DMS114 treated with DMSO at 0.1 percent for 48 hours (cell line): ENCODE results near the gene LYPD6B.

Experiments used
- DNase-seq: peaks from one replicate; lab custom pipeline; 2025; ENCODE audit not compliant: unreplicated experiment; lab: John Stamatoyannopoulos, UW

LYPD6B gene

DNA sequence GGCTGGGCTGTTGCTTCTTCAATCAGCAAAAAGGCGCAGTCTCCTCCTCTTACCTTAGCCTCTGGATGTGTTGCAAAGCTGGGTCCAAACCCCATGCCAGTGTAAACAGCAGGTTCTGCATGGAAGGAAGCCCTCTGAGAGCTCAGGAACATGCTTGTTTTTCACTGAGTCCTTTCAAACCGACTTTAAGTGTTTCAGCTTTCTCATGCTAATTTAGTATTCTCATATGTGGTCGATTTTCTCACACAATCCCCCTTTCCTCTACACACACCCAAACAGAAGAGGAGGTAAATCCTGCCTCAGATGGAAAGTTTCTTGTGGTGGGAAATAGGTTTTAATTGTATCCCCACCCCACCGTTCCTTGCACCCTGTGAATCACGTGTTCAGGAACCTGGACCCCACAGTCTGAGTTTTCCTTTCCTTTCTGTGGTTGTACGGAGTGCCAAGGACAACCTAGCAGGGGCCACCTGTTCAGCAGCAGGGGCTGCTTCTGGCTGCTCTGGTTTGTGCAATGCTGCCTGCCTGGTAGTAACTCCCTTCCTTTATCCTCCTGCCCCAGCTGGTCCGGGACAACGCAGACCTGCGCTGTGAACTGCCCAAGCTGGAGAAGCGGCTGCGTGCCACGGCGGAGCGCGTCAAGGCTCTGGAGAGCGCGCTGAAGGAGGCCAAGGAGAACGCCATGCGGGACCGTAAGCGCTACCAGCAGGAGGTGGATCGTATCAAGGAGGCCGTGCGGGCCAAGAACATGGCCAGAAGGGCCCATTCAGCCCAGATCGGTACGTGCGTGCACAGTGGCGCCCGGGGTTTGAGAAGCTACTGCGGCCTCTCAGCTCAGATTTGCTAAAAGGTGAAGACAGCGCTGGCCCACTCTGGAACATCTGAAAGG, 28.7 kb upstream of the LYPD6B start:
- no peak for DNase-seq

DNA sequence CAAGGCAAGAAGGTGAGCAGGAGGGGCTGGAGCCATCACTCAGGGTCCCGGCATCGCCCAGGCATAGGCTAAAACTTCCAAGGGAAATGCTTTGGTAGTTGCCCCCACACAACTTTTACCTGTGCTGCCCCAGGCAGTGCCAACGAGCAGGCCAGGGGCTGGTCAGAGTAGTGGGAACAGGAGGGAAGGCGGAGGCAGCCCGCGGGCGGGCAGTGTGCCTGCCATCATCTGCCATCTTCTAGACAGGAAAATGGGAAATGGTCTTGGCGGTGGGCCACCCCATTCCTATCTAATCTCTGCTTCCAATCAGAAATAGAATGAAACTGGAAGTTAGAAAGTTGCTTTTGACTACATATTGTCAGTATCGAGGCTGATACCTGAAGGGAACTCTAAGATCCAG, 26.0 kb upstream of the LYPD6B start:
- DNase-seq, result no peak

DNA sequence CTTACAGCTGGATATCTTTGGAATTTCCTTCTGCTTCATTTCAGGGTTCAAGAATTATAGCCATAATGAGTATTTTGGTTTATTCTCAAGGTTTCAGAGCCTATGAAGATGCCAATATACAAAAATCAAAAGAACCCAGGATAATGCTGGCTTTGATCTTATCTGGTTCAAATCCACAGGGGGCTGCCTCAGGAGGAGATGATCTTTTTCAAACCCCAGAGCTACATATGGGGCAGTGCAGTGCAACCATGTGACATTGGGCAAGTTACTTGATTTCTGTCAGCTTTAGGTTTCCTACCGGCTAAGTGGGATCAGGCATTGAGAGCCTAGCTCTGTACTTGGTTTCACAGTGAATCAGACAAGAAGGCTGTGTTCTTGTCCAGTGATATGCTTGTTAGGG, 23.0 kb upstream of the LYPD6B start:
- no peak for DNase-seq

DNA sequence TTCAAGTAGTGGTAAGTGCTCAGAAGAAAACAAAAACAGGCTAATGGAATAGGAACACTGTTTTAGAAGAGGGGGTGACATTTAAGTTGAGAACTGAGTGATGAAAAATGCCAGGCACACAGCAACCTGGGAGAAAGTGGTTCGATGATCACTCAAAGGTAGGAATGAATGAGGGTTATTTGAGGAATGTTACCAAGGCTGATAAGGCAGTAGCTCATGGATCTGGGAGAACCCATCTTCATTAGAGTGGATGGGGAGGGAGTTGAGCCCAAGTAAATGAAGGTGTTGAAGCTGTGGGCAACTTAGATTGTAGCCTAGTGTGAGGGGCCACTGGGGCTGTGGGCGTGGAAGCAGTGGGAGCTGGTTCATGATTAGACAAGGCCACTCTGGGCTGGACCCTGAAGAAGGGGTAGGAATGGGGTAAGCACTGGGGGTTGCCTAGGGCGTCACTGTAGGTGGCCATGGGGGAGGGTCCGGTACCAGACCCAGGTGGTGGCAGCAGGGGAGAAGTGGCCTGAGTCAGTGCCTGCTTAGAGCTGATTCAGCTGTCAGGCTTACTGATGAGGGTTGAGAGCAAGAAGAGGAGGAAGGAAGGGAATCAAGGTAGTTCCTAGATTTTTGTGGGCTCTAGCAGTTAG, 22.5 kb upstream of the LYPD6B start:
- no peak for DNase-seq

DNA sequence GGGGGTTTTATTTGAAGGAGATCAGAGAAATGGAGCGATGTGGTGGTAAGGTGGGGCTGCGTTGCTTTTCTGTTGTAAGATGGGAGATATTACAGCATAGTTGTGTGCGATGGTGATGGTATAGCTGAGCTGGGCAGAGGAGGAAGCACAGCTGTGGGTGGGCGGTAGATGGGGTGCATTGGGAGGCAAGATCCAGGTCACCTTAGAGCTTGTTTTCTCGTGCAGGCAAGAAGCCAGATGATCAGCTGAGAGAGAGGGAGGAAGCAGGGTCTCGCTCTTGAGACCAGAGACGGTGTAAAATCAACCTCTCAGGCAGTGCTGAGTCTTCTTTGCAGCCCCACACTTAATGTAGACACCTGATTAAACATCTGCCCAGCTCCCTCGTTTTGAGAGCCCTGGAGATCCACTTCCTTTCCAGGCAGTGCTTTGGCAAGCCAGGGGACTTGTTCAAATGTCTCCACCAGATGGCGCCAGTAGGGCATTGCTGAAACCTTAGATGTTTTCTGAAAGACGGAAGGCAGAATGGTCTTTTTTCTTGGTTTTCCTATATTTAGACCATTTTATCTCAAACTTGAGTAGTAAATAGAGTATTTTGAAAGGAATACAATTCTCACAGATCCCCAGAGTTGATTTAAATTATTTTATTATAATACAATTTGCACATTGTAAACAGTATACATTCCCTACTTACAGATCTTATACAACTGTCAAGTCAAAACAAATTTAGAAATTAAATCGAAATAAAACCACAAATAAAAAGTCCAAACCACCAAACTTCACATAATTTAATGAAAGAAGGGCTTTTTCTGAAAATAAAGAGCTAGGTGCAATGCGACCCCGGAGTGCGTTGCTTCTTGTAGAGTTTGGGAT, 21.1 kb upstream of the LYPD6B start:
- peak; percentile 28 for DNase-seq

DNA sequence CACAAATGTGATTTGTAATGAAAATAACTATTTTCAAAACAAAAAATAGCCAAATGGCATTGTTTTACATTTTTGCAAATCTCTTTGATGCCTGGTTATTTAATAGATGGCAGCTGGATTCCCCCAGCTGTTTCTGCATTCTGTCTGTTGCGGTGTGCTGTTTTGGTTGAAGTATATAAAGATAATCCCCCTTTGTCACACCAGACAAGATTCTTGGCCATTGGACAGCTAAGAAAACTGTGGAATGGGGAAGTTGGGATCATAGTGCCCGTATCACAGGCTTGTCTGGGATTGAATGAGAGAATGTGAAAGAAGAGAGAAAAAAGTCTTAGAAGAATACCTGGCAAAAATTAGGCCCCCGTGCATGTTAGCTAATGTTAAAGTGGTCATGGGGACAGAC, 19.5 kb upstream of the LYPD6B start:
- DNase-seq, result no peak

DNA sequence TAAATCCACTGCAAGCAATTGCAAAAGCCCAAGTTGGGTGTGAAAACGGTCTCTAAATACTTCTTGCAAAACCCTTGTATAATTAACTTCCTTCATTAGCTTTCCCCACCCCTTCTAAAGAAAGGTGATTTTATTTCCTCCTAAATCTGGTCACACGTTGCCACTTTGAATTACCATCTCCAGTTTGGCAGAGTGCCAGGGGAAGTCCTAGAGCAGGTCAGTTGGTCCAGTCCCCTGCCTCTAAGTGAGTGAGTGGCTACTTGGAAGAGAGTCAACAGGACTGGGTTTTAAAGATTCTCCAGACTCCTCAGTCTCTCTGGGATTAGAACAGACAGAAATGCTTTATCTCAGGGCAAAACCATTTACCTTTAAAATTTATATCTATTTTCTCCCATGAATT, 18.7 kb upstream of the LYPD6B start:
- no peak for DNase-seq

DNA sequence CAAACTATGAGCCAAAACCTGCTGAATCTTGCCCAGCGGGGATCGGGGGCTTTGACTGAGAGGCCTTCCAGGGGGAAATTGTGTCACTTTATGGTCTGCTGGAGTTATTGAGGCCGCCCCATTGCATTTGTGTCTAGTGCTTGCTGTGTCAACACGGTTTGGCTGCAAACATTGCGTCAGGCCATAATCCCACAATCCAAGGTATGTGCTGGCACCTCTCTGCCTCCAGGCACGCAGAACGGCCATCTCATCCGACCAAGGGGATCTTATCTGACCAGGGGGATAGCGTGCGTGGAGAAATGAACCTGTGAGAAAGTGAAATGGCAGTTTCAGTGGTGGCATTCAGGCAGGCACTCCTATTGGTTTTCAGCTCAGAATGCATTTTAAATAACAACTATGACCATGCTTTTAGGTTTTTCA, 18.1 kb upstream of the LYPD6B start:
- DNase-seq, result no peak

DNA sequence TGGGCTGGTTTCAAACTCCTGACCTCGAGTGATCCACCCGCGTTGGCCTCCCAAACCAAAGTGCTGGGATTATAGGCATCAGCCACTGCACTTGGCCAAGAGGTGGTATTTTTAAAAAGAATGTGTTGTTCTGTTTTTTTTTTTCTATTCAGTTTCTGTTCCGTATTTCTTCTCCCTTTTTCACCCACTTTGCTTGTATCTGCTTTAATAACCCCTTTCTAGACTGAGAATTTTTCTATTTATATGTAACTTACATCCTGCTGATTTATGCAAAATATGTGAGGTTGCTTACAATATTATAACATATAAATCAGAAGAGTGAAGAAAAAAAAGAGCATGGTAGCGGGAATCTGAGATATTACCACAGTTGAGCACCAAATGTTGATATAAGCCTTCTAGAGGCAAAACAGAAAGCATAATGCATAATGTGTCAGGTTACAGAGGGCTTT, 17.2 kb upstream of the LYPD6B start:
- no peak for DNase-seq

DNA sequence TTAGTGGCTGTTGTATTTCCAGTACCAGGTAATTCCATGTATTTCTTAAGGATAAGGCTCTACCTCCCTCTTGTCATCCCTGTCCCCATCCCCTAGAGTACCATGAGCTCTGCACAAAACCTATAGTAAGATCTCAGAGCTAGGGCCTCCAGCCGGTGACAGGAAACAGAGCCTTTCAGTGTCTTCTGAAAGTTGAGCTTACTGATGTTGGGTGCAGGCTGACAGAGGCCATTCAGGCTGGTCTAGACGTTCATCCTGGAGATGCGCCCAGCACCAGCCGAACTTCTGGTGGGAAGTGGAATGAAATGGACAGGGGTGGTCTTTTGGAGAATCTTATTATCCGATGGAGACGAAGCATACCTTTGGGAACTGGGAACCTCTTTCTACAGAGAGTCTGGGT, 16.7 kb upstream of the LYPD6B start:
- DNase-seq, result no peak

DNA sequence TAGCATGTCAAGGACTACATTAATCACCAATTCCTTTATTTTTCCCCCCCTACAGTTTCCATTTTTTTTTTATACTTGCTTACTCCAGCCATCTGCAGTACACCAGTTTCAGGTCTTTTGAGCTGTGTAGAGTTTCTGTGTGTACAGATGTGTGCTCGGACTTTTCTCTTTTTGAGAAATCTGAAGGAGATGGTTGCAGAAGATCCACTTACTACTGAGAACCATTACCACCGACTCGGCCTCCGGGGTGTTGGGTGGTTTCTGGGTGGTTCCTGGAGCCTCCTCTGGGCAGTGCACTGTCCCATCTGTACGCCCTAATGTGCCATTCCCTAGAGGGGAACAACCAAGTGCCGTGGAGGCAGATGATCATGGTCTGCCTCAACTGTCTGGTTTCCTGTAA, 15.4 kb upstream of the LYPD6B start:
- DNase-seq, result no peak

DNA sequence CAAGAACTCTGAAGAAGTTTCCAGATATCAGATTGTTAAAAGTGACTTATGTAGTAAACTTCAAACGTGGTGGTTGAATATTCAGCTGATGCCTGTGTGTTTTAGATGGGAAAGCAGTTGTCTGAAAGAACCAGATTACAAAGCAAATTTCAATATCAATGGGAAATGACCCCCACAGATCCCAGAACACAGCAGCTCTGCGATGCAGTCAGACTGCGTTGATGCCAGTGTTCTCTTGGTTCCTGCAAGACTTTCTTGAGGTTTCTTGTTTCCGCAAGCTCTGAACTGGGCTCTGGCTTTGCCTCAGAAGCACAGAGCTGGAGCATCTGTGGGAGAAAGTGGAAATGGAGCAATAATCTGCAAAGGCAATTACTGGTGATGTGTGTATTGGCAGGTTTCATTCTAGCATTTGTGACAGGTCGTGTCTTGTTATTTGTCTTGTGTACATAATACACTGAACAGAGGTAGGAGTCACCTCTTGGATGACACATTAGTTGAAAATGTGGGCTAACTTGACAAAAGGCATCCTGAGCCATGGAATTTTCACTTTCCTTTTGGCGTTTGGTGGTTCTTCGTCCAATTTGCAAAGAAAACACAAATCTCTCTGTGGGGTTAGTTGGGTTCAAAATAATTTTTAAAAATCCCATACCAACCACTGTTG, 10.8 kb upstream of the LYPD6B start:
- no peak for DNase-seq

DNA sequence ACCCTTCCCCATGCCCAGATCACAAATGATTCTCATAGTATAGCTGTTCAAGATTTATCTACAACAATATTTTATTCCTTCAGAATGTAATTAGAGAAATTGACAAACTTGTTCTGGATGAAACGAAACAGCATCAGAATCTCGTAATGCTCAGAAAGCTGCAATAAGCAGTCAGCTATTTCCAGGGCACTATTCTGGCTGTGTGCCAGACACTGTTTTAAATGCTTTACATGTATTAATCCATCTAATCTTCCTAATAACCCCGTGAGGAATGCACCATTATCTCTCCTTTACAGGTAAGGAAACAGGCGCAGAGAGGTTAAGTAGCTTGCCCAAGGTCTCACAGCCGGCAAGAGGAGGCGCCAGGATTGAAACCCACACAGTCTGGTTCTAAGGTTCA, 10.1 kb upstream of the LYPD6B start:
- no peak for DNase-seq

DNA sequence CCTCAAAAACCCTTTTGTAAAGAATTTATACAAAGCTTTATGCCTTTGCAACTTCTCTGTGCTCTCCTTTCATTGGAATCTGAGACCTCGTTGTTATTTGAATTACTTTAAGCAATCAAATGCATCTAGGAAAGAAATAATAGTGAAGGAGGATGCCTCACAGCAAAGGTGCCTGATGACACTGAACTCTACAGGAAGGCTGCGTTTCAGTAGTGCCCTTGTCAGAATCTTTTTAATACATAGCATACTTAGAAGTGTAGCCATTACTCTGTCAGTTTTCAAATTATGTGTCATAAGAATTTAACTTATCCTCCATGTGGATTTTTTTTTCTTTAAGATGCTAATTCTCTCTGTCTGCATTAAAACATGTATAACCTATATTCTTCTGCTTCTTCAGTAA, 9.6 kb upstream of the LYPD6B start:
- no peak for DNase-seq

DNA sequence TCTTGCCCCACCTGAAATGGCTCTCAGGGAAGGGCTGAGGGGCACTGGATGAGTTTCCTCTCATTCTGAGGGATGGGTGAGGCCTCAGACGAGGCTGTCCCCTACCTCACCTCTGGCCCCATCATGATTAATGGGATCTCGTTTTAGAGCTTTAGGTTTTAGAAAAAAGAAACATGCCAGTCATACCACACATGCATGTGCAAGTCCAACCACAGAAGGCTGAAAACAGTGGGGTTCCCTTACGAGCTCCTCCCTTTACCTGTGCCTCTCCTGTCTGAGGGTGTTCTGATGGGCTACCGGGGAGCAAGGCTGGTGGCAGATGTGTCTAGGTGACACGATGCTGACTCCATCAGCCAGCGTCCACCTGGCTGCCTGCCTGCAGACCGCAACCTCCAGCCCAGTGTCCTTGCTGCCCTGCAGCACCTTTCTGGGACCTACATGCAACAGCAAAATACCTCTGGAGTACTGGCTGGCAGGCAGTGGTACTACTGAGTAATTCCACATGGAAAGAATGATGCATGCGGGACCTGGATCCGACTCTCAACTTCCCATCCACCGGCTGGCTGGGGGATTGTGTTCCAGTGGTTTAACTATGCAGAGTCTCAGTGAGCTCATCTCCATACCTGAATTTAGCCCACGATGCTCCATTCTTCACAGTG, 9.1 kb upstream of the LYPD6B start:
- no peak for DNase-seq

DNA sequence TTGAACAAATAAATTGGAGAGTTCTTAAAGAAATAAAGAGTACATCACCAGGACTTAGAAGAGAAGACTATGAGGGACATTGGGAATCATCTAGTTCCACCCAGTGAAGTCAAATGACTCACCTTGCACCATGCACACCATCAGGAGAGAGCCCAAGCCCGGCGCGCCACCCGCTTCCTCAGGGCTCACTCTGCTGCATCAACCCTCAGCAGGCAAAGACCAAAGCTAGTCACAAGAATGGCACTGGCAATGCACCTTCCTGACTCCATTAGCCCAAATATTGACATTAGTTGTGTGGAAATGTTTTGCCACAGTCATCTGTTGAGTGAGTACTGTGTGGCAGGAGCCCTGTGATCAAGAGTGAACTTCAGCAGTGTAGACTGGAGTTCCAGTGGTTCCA, 7.1 kb upstream of the LYPD6B start:
- no peak for DNase-seq

DNA sequence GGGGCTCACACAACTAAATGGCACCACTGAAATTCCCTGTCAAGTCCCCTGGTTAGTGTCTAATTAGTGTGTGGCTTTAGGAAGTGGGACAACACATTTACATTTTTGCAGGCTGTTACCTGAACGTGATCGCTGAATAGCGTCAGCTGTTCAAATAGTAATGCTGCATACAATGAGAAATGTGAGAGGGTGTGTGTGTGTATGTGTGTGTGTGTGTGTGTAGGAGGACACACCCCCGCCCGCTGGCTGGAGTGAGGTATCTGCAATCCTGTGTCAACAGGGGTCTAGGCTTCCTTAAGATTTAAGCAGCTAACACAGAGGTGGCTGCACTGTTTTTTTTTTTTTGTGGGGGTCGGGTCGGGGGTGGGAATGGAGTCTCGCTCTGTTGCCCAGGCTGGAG, 4.8 kb upstream of the LYPD6B start:
- no peak for DNase-seq

DNA sequence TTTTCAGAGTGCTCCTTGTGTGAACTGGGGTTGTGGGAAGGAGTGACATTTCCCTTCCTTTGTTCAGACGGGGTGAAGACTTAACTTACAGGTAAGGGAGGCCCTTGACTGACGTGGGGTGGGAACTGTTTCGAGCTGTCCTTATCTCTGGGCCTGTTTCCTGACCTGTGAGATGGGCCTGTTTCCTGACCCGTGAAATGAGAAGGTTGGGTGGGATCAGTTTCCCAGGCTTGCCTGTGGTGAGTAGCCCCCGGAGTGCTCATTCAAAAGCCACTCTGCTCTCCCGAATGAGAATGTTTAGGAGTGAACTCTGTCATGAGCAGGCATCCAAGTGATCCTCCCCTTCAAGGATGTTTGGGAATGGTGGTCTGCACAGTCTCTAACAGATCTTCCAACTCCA, 4.1 kb upstream of the LYPD6B start:
- DNase-seq, result no peak

DNA sequence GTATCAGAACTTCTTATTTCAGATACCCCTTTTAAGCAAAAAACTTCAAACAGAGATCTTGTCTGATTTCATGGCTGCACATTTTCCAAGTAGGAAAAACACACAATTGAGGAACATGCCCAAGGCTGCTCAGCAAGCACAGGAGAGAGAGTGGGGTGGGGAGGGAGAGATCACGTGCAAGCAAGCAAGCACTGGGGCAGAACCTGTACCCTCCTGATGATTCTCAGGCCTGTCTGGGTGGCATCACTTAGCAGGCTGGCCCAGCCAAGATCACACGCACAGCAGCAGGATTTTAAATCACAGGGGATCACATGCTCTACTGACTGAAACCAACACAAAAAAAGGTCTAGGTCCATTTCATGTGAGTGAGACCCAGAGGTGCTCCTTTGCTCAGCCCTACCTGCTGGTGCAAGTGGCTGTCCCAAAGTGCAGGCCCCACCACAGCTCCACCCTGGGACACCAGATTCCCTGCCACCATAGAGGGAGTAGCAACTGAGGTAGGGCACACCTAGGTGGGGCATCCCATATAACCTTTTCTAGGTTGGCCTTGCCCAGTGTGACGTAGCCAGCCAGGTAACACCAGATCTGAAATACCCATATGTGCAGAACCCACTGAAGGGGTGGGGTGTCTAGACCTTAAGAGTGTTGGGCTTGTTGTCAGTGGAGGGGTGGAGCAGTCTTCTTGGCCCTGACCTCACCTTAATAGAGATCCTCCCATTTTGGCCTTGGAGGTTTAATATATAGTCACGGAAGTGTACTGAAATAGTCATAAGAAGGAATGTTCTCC, 1.8 kb upstream of the LYPD6B start:
- no peak for DNase-seq

DNA sequence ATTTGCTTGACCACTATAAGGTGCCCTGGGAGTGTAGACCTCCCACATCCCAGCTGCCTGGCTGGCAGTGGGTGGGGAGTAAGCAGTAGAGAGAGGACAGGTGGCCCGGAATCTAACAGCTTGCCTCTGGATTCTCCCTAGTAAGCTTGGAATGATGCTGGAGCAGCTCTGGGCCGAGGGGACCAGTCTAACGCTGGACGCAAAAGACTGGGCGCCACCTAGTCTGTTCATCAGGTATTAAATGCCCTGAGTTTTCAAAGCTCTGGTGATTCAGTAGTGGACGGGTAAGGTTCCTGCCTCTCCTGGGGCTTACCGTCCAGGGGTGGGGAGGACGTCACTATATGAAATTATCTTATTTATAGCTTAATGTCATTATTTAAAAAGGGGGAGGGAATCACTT, 648 bp upstream of the LYPD6B start:
- DNase-seq, result no peak
